Epithelial cell of esophagus (primary cell): Measurements from ENCODE around the gene FBRSL1.

Source experiments
- DNase-seq: peaks from one replicate; pipeline ENCODE4 v3.0.0; 2010; ENCODE audit warnings: low read depth
- H3K4me3 ChIP-seq: 2 replicates; pipeline ENCODE4 v1.5.1; 2011; ENCODE audit warnings: mild to moderate bottlenecking, low read length, control low read depth
- CTCF ChIP-seq: IDR thresholded peaks from 2 replicates; pipeline ENCODE4 v1.5.1; 2011; ENCODE audit warnings: low read depth, mild to moderate bottlenecking, low read length, control low read depth, inconsistent platforms; ENCODE audit not compliant: insufficient read depth; ENCODE audit errors: missing control alignments

Gene FBRSL1

DNA sequence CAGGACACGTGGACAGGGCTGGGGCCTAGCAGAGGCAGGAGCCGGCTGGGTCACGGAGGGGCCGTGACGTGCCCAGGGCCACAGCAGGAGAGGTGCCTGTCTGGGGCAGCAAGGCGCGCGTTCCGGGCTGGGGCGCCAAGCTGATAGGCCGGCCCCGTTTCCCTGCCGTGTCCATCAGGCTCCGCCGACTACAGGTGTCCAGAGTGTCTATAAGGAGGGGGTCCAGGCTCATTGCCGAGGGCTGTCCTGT lies 18.5 kb downstream of the FBRSL1 start:
- no peak overlapping the region for H3K4me3 ChIP-seq
- no peak for DNase-seq
- no peak for TF ChIP-seq CTCF

GRCh38 chr12:132508860-132509732 lies 19.1 kb downstream of the FBRSL1 start:
- no peak for TF ChIP-seq CTCF
- no peak for DNase-seq
- H3K4me3 ChIP-seq = no peak overlapping the region

GRCh38 chr12:132510111-132510724 lies 20.3 kb downstream of the FBRSL1 start:
- H3K4me3 ChIP-seq = no peak overlapping the region
- no peak for TF ChIP-seq CTCF
- DNase-seq = no peak

- no peak for DNase-seq
- H3K4me3 ChIP-seq = no peak overlapping the region
- no peak for TF ChIP-seq CTCF
Measured at GRCh38 chr12:132510746-132511477, 21.0 kb downstream of the FBRSL1 start.

GRCh38 chr12:132511516-132512196 lies 21.7 kb downstream of the FBRSL1 start:
- no peak for TF ChIP-seq CTCF
- no peak for DNase-seq
- H3K4me3 ChIP-seq = no peak overlapping the region

GRCh38 chr12:132512197-132513069 lies 22.5 kb downstream of the FBRSL1 start:
- H3K4me3 ChIP-seq = no peak overlapping the region
- no peak for DNase-seq
- TF ChIP-seq CTCF = no peak
